COLO829 (cell line): ENCODE data around the gene RGMA.

Source experiments
- DNase-seq: peaks from one replicate; pipeline ENCODE4 v3.0.0; 2012; ENCODE audit warnings: low spot score

RGMA gene

GRCh38 chr15:93088981-93089726 is at the start of gene RGMA:
TSS of gene RGMA (minus strand) at chr15:93089211. CDS start at chr15:93088932, 279 bp downstream.
- no peak for DNase-seq

GRCh38 chr15:93136606-93137005 is 47.6 kb upstream of the RGMA start:
- no peak for DNase-seq

- DNase-seq: no peak
These were observed 47.0 kb upstream of the RGMA start for GRCh38 chr15:93135997-93136397.

GRCh38 chr15:93135459-93135858 is 46.4 kb upstream of the RGMA start:
- no peak for DNase-seq

GRCh38 chr15:93131485-93132095 is 42.6 kb upstream of the RGMA start:
- no peak for DNase-seq

GRCh38 chr15:93129702-93130488 is 40.9 kb upstream of the RGMA start:
- no peak for DNase-seq

- no peak for DNase-seq
These were observed 38.3 kb upstream of the RGMA start for GRCh38 chr15:93127286-93127685.

- DNase-seq: no peak
These were observed 37.6 kb upstream of the RGMA start for GRCh38 chr15:93126599-93126998.

GRCh38 chr15:93126148-93126547 is 37.1 kb upstream of the RGMA start:
- DNase-seq: no peak

- DNase-seq: no peak
These were observed 35.1 kb upstream of the RGMA start for GRCh38 chr15:93124126-93124525.

- no peak for DNase-seq
These were observed 33.2 kb upstream of the RGMA start for GRCh38 chr15:93121973-93122910.

- no peak for DNase-seq
These were observed 32.1 kb upstream of the RGMA start for GRCh38 chr15:93121107-93121506.

- no peak for DNase-seq
These were observed 29.9 kb upstream of the RGMA start for GRCh38 chr15:93118904-93119303.

- no peak for DNase-seq
These were observed 22.4 kb upstream of the RGMA start for GRCh38 chr15:93111451-93111850.

GRCh38 chr15:93110502-93111040 is 21.6 kb upstream of the RGMA start:
- no peak for DNase-seq

GRCh38 chr15:93109336-93110102 is 20.5 kb upstream of the RGMA start:
- no peak for DNase-seq

GRCh38 chr15:93107646-93108045 is 18.6 kb upstream of the RGMA start:
- no peak for DNase-seq

GRCh38 chr15:93105485-93105884 is 16.5 kb upstream of the RGMA start:
- DNase-seq: no peak

GRCh38 chr15:93103823-93104222 is 14.8 kb upstream of the RGMA start:
- no peak for DNase-seq

GRCh38 chr15:93102211-93102610 is 13.2 kb upstream of the RGMA start:
- no peak for DNase-seq

- no peak for DNase-seq
These were observed 4.8 kb upstream of the RGMA start for GRCh38 chr15:93093765-93094164.
